GM12878 (cell line): ENCODE measurements around the gene ZNF692. TPM values are rescaled to one million over a fixed set of nuclear protein-coding genes. Genes with fewer than 3 reads are reported as not detected.

Source experiments
- ATF7 ChIP-seq: fragments of 450-650 bp; IDR thresholded peaks from 2 replicates; pipeline ENCODE4 v1.6.1; 2016; ENCODE audit warnings: low read depth, mild to moderate bottlenecking
- BRCA1 ChIP-seq: IDR thresholded peaks from 2 replicates; pipeline ENCODE4 v1.6.1; 2011; ENCODE audit warnings: low read depth, low read length, improper control_type of control experiment
- CEBPB ChIP-seq, 2 experiments: fragments of 150-350 bp in 1 of 2; IDR thresholded peaks; 2 replicates each; pipeline ENCODE4 v1.6.1; 2012 to 2014; ENCODE audit warnings: low read depth in 2 of 2, low read length in 2 of 2, borderline replicate concordance in 1 of 2, inconsistent platforms in 1 of 2
- IRF4 ChIP-seq: IDR thresholded peaks from 2 replicates; pipeline ENCODE4 v1.6.1; 2011; ENCODE audit warnings: low read depth, low read length
- JUNB ChIP-seq: IDR thresholded peaks from 2 replicates; pipeline ENCODE4 v1.6.1; 2016; ENCODE audit warnings: antibody characterized with exemption, mild to moderate bottlenecking
- KAT2A ChIP-seq: conservative IDR thresholded peaks from 2 replicates; pipeline ENCODE4 v1.6.1; 2011; ENCODE audit warnings: low read depth, low read length; ENCODE audit not compliant: control insufficient read depth
- MEF2B ChIP-seq: fragments of 450-650 bp; IDR thresholded peaks from 2 replicates; pipeline ENCODE4 v1.6.1; 2018; ENCODE audit warnings: mild to moderate bottlenecking, moderate library complexity; ENCODE audit not compliant: partially characterized antibody, poor library complexity, severe bottlenecking
- MXI1 ChIP-seq: fragments of 150-350 bp; IDR thresholded peaks from 2 replicates; pipeline ENCODE4 v1.6.1; 2011; ENCODE audit warnings: low read depth, mild to moderate bottlenecking, inconsistent platforms, low read length, improper control_type of control experiment
- NFXL1 ChIP-seq: fragments of 450-650 bp; IDR thresholded peaks from 2 replicates; pipeline ENCODE4 v1.6.1; 2017; ENCODE audit warnings: antibody characterized with exemption, mild to moderate bottlenecking, borderline replicate concordance
- RBBP5 ChIP-seq: fragments of 200-600 bp; sonication (generic); conservative IDR thresholded peaks from 2 replicates; pipeline ENCODE4 v1.6.1; 2016
- STAT1 ChIP-seq: fragments of 450-650 bp; conservative IDR thresholded peaks from 2 replicates; pipeline ENCODE4 v1.6.1; 2014; ENCODE audit warnings: antibody characterized with exemption, mild to moderate bottlenecking
- TCF12 ChIP-seq: IDR thresholded peaks from 2 replicates; pipeline ENCODE4 v1.6.1; 2011; ENCODE audit warnings: low read depth, mild to moderate bottlenecking, low read length
- TCF3 ChIP-seq: IDR thresholded peaks from 2 replicates; pipeline ENCODE4 v1.6.1; 2012; ENCODE audit warnings: low read depth, mild to moderate bottlenecking, low read length, borderline replicate concordance; ENCODE audit not compliant: insufficient read depth
- WRNIP1 ChIP-seq: IDR thresholded peaks from 2 replicates; pipeline ENCODE4 v1.6.1; 2011; ENCODE audit warnings: low read depth, low read length, improper control_type of control experiment, borderline replicate concordance
- ZNF622 ChIP-seq: fragments of 450-650 bp; IDR thresholded peaks from 2 replicates; pipeline ENCODE4 v1.6.1; 2017; ENCODE audit warnings: mild to moderate bottlenecking, inconsistent platforms
- ZZZ3 ChIP-seq: IDR thresholded peaks from 2 replicates; pipeline ENCODE4 v1.6.1; 2011; ENCODE audit warnings: low read depth; ENCODE audit not compliant: control insufficient read depth, insufficient read length
- polyA plus RNA-seq, 11 experiments: library from polyadenylated mRNA; depleted of rRNA in 4 of 11; unstranded in 6 of 11; stranded (reverse) in 5 of 11; fragments of >200 nt; fragmentation: Nextera tagmentation in 4 of 11; fragmentation: Illumina TruSeq in 1 of 11; extraction: Ambion mirVana in 4 of 11; extraction: Trizol in 1 of 11; gene quantifications; 1 replicate in 1 of 11; 2 replicates in 10 of 11; pipeline versions ENCODE4 v1.2.1 to v1.2.3, GENCODE V29; 2011 to 2016; ENCODE audit warnings: inconsistent platforms in 2 of 11, missing spikeins in 2 of 11, low read depth in 1 of 11
- total RNA-seq, 4 experiments: library from RNA; depleted of rRNA in 3 of 4; stranded (reverse); fragments of >200 nt in 3 of 4; fragmentation: Illumina TruSeq in 1 of 4; extraction: Trizol in 1 of 4; gene quantifications; 2 replicates each; pipeline versions ENCODE4 v1.2.1 to v1.2.3, GENCODE V29; 2013 to 2021
- TF ChIP-seq, protein P1 (sequence below): IDR thresholded peaks from 2 replicates; pipeline ENCODE4 v1.6.1; 2012; ENCODE audit warnings: mild to moderate bottlenecking, low read depth, low read length
- TF ChIP-seq, protein P2 (sequence below): fragments of 450-650 bp; conservative IDR thresholded peaks from 2 replicates; pipeline ENCODE4 v1.6.1; 2017; ENCODE audit warnings: mild to moderate bottlenecking, moderate library complexity
- TF ChIP-seq, protein P3 (sequence below): fragments of 450-650 bp; formaldehyde crosslinking; IDR thresholded peaks from 2 replicates; pipeline ENCODE4 v1.4.0; 2022; ENCODE audit warnings: mild to moderate bottlenecking, moderate library complexity
- TF ChIP-seq, protein P4 (sequence below): IDR thresholded peaks from 2 replicates; pipeline ENCODE4 v1.6.1; 2012; ENCODE audit warnings: low read depth, low read length, improper control_type of control experiment

Gene ZNF692
- total and polyA plus RNA-seq, 10 of the 15 experiments (the other 5 are each of a cell fraction or from before 2014, with no cell fraction given) = 5.3 to 76.6 (median 36.9) TPM

DNA sequence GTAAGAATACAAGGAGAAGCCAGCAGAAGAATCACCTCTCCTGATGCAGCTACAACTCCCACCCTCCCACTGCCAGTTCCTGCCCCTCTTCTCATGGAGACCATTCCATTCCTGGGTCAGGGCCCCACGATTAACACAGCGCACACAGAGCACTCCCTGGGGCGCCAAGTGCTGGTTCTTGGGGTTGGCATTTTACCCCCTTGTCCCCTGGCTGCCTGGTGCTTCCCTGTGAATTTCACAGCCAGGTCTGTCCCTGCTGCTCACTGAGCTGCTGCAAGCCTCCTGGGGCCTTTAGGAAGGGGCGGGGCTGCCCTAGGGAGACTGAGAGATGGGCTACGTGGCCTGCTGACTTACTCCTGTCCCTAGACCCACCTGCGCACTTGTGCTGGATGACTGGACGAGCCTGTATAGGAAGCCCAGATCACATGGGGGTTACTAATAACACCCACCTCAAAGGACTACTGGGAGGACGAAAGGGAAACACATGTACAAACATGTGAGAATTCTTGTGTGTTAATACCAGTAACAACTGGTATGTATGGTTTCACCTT is 16.0 kb downstream of the ZNF692 start (continued):
- no peak for TF ChIP-seq CEBPB (IDR thresholded peaks at IDR 0.05; ENCODE audit: borderline replicate concordance in 1 of 2, low read depth in 2 of 2, low read length in 2 of 2)
- no peak for TF ChIP-seq ZZZ3
- TF ChIP-seq IRF4 = peak; percentile 46; the same call in 1 of the 2 replicates
- no peak for TF ChIP-seq ATF7
- TF ChIP-seq, protein P1, sequence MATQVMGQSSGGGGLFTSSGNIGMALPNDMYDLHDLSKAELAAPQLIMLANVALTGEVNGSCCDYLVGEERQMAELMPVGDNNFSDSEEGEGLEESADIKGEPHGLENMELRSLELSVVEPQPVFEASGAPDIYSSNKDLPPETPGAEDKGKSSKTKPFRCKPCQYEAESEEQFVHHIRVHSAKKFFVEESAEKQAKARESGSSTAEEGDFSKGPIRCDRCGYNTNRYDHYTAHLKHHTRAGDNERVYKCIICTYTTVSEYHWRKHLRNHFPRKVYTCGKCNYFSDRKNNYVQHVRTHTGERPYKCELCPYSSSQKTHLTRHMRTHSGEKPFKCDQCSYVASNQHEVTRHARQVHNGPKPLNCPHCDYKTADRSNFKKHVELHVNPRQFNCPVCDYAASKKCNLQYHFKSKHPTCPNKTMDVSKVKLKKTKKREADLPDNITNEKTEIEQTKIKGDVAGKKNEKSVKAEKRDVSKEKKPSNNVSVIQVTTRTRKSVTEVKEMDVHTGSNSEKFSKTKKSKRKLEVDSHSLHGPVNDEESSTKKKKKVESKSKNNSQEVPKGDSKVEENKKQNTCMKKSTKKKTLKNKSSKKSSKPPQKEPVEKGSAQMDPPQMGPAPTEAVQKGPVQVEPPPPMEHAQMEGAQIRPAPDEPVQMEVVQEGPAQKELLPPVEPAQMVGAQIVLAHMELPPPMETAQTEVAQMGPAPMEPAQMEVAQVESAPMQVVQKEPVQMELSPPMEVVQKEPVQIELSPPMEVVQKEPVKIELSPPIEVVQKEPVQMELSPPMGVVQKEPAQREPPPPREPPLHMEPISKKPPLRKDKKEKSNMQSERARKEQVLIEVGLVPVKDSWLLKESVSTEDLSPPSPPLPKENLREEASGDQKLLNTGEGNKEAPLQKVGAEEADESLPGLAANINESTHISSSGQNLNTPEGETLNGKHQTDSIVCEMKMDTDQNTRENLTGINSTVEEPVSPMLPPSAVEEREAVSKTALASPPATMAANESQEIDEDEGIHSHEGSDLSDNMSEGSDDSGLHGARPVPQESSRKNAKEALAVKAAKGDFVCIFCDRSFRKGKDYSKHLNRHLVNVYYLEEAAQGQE = no peak
- TF ChIP-seq JUNB = 0 out of 2 replicates have a peak, but pooled peaks have one; percentile 26
- no peak for TF ChIP-seq ZNF622
- no peak for TF ChIP-seq RBBP5
- TF ChIP-seq BRCA1 = no peak
- no peak for TF ChIP-seq TCF3
- TF ChIP-seq, protein P2, sequence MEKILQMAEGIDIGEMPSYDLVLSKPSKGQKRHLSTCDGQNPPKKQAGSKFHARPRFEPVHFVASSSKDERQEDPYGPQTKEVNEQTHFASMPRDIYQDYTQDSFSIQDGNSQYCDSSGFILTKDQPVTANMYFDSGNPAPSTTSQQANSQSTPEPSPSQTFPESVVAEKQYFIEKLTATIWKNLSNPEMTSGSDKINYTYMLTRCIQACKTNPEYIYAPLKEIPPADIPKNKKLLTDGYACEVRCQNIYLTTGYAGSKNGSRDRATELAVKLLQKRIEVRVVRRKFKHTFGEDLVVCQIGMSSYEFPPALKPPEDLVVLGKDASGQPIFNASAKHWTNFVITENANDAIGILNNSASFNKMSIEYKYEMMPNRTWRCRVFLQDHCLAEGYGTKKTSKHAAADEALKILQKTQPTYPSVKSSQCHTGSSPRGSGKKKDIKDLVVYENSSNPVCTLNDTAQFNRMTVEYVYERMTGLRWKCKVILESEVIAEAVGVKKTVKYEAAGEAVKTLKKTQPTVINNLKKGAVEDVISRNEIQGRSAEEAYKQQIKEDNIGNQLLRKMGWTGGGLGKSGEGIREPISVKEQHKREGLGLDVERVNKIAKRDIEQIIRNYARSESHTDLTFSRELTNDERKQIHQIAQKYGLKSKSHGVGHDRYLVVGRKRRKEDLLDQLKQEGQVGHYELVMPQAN = no peak; the same call in 1 of the 2 replicates
- TF ChIP-seq MXI1 = peak; percentile 75; the same call in 1 of the 2 replicates
- peak; percentile 93 for TF ChIP-seq MEF2B
- TF ChIP-seq STAT1 = no peak
- TF ChIP-seq TCF12 = no peak
- no peak for TF ChIP-seq KAT2A
- TF ChIP-seq NFXL1 = no peak
- TF ChIP-seq, protein P3, sequence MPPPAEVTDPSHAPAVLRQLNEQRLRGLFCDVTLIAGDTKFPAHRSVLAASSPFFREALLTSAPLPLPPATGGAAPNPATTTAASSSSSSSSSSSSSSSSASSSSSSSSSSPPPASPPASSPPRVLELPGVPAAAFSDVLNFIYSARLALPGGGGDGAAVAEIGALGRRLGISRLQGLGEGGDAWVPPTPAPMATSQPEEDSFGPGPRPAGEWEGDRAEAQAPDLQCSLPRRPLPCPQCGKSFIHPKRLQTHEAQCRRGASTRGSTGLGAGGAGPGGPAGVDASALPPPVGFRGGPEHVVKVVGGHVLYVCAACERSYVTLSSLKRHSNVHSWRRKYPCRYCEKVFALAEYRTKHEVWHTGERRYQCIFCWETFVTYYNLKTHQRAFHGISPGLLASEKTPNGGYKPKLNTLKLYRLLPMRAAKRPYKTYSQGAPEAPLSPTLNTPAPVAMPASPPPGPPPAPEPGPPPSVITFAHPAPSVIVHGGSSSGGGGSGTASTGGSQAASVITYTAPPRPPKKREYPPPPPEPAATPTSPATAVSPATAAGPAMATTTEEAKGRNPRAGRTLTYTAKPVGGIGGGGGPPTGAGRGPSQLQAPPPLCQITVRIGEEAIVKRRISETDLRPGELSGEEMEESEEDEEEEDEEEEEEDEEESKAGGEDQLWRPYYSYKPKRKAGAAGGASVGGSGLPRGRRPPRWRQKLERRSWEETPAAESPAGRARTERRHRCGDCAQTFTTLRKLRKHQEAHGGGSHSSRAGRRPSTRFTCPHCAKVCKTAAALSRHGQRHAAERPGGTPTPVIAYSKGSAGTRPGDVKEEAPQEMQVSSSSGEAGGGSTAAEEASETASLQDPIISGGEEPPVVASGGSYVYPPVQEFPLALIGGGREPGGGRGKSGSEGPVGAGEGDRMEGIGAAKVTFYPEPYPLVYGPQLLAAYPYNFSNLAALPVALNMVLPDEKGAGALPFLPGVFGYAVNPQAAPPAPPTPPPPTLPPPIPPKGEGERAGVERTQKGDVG (CRISPR knock-in tag) = no peak
- TF ChIP-seq, protein P4, sequence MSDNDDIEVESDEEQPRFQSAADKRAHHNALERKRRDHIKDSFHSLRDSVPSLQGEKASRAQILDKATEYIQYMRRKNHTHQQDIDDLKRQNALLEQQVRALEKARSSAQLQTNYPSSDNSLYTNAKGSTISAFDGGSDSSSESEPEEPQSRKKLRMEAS = 0 out of 2 replicates have a peak, but pooled peaks have one; percentile 43
- no peak for TF ChIP-seq WRNIP1
